Breast epithelium (tissue), 3 donors: Measurements from ENCODE around the gene RPL14.

Source experiments
- POLR2A ChIP-seq: fragments of 450-650 bp; IDR thresholded peaks from one replicate; pipeline ENCODE4 v1.6.1; 2016; ENCODE audit warnings: antibody characterized with exemption, mild to moderate bottlenecking, moderate library complexity
- TF ChIP-seq, protein P1 (sequence below), 3 donors: fragments of 450-650 bp; IDR thresholded peaks; one replicate each; pipeline ENCODE4 v1.5.1; 2016 to 2017; ENCODE audit warnings: antibody characterized with exemption in 3 of 3, mild to moderate bottlenecking in 3 of 3, moderate library complexity in 3 of 3

DNA sequence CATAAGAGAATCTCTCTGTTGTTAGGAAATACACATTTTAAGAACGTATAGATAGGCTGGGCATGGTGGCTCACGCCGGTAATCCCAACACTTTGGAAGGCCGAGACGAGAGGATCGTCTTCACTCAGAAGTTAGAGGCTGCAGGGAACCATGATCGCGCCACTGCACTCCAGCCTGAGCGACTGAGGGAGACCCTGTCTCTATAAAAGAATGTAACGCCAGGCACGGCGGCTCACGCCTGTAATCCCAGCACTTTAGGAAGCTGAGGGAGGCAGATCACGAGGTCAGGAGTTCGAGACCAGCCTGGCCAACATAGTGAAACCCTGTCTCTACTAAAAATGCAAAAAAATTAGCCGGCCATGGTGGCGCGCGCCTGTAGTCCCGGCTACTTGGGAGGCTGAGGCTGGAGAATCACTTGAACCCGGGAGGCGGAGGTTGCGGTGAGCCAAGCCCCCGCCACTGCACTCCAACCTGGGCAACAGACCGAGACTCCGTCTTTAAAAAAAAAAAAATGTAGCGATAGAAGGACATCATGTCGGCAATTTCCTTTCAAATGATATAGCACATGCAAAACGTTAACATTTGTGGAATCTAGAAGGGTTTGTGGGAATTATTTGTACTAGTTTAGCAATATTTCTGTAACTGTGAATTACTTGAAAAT, 730 bp upstream of the RPL14 start:
- no peak for TF ChIP-seq POLR2A
- TF ChIP-seq, protein P1, sequence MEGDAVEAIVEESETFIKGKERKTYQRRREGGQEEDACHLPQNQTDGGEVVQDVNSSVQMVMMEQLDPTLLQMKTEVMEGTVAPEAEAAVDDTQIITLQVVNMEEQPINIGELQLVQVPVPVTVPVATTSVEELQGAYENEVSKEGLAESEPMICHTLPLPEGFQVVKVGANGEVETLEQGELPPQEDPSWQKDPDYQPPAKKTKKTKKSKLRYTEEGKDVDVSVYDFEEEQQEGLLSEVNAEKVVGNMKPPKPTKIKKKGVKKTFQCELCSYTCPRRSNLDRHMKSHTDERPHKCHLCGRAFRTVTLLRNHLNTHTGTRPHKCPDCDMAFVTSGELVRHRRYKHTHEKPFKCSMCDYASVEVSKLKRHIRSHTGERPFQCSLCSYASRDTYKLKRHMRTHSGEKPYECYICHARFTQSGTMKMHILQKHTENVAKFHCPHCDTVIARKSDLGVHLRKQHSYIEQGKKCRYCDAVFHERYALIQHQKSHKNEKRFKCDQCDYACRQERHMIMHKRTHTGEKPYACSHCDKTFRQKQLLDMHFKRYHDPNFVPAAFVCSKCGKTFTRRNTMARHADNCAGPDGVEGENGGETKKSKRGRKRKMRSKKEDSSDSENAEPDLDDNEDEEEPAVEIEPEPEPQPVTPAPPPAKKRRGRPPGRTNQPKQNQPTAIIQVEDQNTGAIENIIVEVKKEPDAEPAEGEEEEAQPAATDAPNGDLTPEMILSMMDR (IDR thresholded peaks at IDR 0.05): no peak
